ENCODE data around the gene ARHGAP8.
"Not testable (repeated sequence)": the region's sequence is repeated elsewhere in the genome, so short reads cannot be mapped to it uniquely, and the experiment has no call there.

Gene ARHGAP8

DNA sequence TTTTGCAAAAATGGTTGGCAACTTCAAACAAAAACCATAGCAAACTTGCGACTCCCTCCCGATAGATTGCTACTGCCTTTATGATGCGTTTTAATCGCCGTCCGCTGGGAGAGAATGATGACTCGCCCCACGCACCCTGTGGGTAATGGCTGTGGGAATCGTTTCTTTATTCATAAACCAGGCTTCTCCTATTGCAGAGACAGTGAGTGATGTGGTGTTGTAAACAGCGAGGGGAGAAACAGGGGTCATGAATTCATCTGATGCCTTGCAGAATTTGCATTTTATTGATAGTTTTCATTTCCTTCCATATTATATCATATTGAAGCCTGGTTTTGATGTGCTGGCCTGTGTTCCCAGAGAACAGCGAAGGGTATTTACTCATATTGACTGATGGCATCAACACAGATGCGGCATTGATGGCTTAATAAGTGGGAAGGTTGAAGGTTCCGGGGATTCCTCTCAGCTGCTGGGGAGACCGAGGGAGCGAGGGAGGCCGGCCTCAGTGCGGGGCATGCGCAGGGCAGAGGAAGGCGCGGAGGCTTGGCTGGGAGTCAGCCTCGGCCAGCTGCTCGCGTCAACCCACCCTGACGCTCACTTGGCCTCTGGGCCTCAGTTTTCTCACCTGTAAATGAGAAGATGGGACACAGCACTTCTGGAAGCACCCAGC is 41.3 kb downstream of the ARHGAP8 start:
- DNase-seq (ENCODE audit: low spot score in 2 of 2) (no peak), ATAC-seq (replicated peaks; ENCODE audit: extremely low read depth, poor library complexity, severe bottlenecking) (no peak)
- no peak overlapping the region for H3K27ac Mint-ChIP-seq (ENCODE audit: low read depth)
- peaks cover 7% of the 10 kb centered on the region for H3K27me3 Mint-ChIP-seq
- no peak overlapping the region for H3K4me3 Mint-ChIP-seq
- no peaks in the 10 kb centered on the region for H3K9me3 Mint-ChIP-seq
- no peaks in the 10 kb centered on the region for H3K4me1 Mint-ChIP-seq
- peaks cover 2% of the 10 kb centered on the region for H3K36me3 Mint-ChIP-seq (ENCODE audit: insufficient read depth)

GRCh38 chr22:44795701-44796630 is 43.6 kb downstream of the ARHGAP8 start:
- no peak overlapping the region for H3K27ac Mint-ChIP-seq (ENCODE audit: low read depth)
- H3K36me3 Mint-ChIP-seq (ENCODE audit: insufficient read depth), result peaks cover 2% of the 10 kb centered on the region
- ATAC-seq (replicated peaks; ENCODE audit: extremely low read depth, poor library complexity, severe bottlenecking), result no peak
- no peaks in the 10 kb centered on the region for H3K4me1 Mint-ChIP-seq
- no peaks in the 10 kb centered on the region for H3K9me3 Mint-ChIP-seq
- H3K27me3 Mint-ChIP-seq, result peaks cover 7% of the 10 kb centered on the region
- H3K4me3 Mint-ChIP-seq, result no peak overlapping the region
- DNase-seq (ENCODE audit: low spot score in 2 of 2), result no peak

GRCh38 chr22:44797181-44797725 is 44.9 kb downstream of the ARHGAP8 start:
- Mint-ChIP-seq H3K9me3 (no peaks in the 10 kb centered on the region), H3K27me3 (peaks cover 10% of the 10 kb centered on the region), H3K36me3 (ENCODE audit: insufficient read depth) (no peaks in the 10 kb centered on the region), H3K4me1 (no peaks in the 10 kb centered on the region), H3K4me3 (no peak overlapping the region), H3K27ac (ENCODE audit: low read depth) (no peak overlapping the region)
- no peak for ATAC-seq (replicated peaks; ENCODE audit: extremely low read depth, poor library complexity, severe bottlenecking)
- no peak for DNase-seq (ENCODE audit: low spot score in 2 of 2)

- H3K27me3 Mint-ChIP-seq, result peaks cover 26% of the 10 kb centered on the region
- H3K4me1 Mint-ChIP-seq, result no peaks in the 10 kb centered on the region
- ATAC-seq (replicated peaks; ENCODE audit: extremely low read depth, poor library complexity, severe bottlenecking), result no peak
- no peak for DNase-seq (ENCODE audit: low spot score in 2 of 2)
- no peak overlapping the region for H3K27ac Mint-ChIP-seq (ENCODE audit: low read depth)
- H3K9me3 Mint-ChIP-seq, result no peaks in the 10 kb centered on the region
- H3K4me3 Mint-ChIP-seq, result no peak overlapping the region
- no peaks in the 10 kb centered on the region for H3K36me3 Mint-ChIP-seq (ENCODE audit: insufficient read depth)
These were observed 46.9 kb downstream of the ARHGAP8 start for GRCh38 chr22:44799077-44799945.

GRCh38 chr22:44799946-44800634 is 47.7 kb downstream of the ARHGAP8 start:
- H3K9me3 Mint-ChIP-seq; DNase-seq (ENCODE audit: low spot score in 2 of 2); H3K36me3 Mint-ChIP-seq (ENCODE audit: insufficient read depth); ATAC-seq (replicated peaks; ENCODE audit: extremely low read depth, poor library complexity, severe bottlenecking); H3K4me1 Mint-ChIP-seq; H3K4me3 Mint-ChIP-seq: not testable (repeated sequence)
- peaks cover 33% of the 10 kb centered on the region for H3K27me3 Mint-ChIP-seq
- peak overlapping the region; percentile 59 for H3K27ac Mint-ChIP-seq (ENCODE audit: low read depth)

GRCh38 chr22:44801476-44801875 is 49.1 kb downstream of the ARHGAP8 start:
- H3K27me3 Mint-ChIP-seq, result peaks cover 34% of the 10 kb centered on the region
- H3K9me3 Mint-ChIP-seq, result no peaks in the 10 kb centered on the region
- DNase-seq (ENCODE audit: low spot score in 2 of 2) (no peak), ATAC-seq (replicated peaks; ENCODE audit: extremely low read depth, poor library complexity, severe bottlenecking) (no peak)
- no peak overlapping the region for H3K27ac Mint-ChIP-seq (ENCODE audit: low read depth)
- peaks cover 4% of the 10 kb centered on the region for H3K36me3 Mint-ChIP-seq (ENCODE audit: insufficient read depth)
- H3K4me3 Mint-ChIP-seq, result no peak overlapping the region
- H3K4me1 Mint-ChIP-seq, result no peaks in the 10 kb centered on the region

GRCh38 chr22:44802071-44802700 is 49.8 kb downstream of the ARHGAP8 start:
- no peaks in the 10 kb centered on the region for H3K4me1 Mint-ChIP-seq
- no peak overlapping the region for H3K27ac Mint-ChIP-seq (ENCODE audit: low read depth)
- H3K36me3 Mint-ChIP-seq (ENCODE audit: insufficient read depth), result peaks cover 4% of the 10 kb centered on the region
- H3K4me3 Mint-ChIP-seq, result no peak overlapping the region
- DNase-seq (ENCODE audit: low spot score in 2 of 2) (no peak), ATAC-seq (replicated peaks; ENCODE audit: extremely low read depth, poor library complexity, severe bottlenecking) (no peak)
- peaks cover 27% of the 10 kb centered on the region for H3K27me3 Mint-ChIP-seq
- no peaks in the 10 kb centered on the region for H3K9me3 Mint-ChIP-seq

DNA sequence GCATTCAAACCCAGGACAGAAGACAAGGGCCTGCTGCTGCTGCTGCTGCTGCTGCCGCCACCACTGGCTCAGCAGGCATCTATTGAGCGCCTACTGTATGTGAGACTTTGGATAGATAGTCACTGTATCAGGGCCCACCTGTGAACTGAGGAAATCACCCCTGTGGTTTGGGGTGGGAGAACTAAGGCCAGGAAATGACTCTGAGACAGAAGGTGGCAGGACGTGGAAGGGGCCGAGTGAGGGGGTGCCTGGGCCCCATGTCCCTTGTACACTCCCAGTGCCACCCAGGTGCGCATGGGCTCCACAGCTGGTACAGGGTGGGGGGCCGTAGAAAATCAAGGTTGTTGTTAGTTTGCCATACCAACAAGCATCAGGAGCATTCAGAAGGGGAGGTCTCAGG is 50.6 kb downstream of the ARHGAP8 start:
- Mint-ChIP-seq H3K27me3 (peaks cover 27% of the 10 kb centered on the region), H3K36me3 (ENCODE audit: insufficient read depth) (peaks cover 4% of the 10 kb centered on the region), H3K4me3 (no peak overlapping the region), H3K9me3 (no peaks in the 10 kb centered on the region), H3K4me1 (peaks cover under 1% of the 10 kb centered on the region), H3K27ac (ENCODE audit: low read depth) (peak overlapping the region; percentile 64)
- DNase-seq (ENCODE audit: low spot score in 2 of 2), result no peak
- no peak for ATAC-seq (replicated peaks; ENCODE audit: extremely low read depth, poor library complexity, severe bottlenecking)

DNA sequence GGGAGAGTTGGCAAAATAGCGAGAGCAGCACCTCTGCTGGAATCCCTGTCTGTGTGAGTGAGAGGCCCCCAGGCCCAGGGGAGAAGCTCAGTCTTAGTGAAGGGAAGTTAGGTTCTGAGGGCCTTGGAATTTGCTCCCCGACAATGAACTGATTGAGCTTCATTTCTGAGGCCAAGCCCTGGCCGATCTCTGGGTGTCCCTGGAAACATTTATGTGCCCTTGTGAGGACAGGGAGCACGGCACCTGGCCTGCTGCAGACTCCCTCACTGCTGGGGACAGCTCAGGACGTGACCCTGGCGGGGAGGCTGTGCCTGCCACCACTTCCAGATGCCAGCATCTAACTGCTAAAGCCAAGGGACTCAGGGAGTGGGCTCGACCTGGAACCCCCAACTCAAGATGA is 52.0 kb downstream of the ARHGAP8 start:
- Mint-ChIP-seq H3K27me3 (peaks cover 27% of the 10 kb centered on the region), H3K27ac (ENCODE audit: low read depth) (no peak overlapping the region), H3K36me3 (ENCODE audit: insufficient read depth) (peaks cover 5% of the 10 kb centered on the region), H3K4me3 (no peak overlapping the region), H3K9me3 (no peaks in the 10 kb centered on the region), H3K4me1 (peaks cover 5% of the 10 kb centered on the region)
- ATAC-seq (replicated peaks; ENCODE audit: extremely low read depth, poor library complexity, severe bottlenecking), result no peak
- no peak for DNase-seq (ENCODE audit: low spot score in 2 of 2)

GRCh38 chr22:44805711-44806110 is 53.3 kb downstream of the ARHGAP8 start:
- Mint-ChIP-seq H3K27me3 (peaks cover 27% of the 10 kb centered on the region), H3K4me1 (peaks cover 5% of the 10 kb centered on the region), H3K36me3 (ENCODE audit: insufficient read depth) (peaks cover 8% of the 10 kb centered on the region), H3K9me3 (no peaks in the 10 kb centered on the region), H3K27ac (ENCODE audit: low read depth) (no peak overlapping the region), H3K4me3 (no peak overlapping the region)
- ATAC-seq (replicated peaks; ENCODE audit: extremely low read depth, poor library complexity, severe bottlenecking) (no peak), DNase-seq (ENCODE audit: low spot score in 2 of 2) (no peak)

GRCh38 chr22:44807232-44807631 is 54.9 kb downstream of the ARHGAP8 start:
- DNase-seq (ENCODE audit: low spot score in 2 of 2) (no peak), ATAC-seq (replicated peaks; ENCODE audit: extremely low read depth, poor library complexity, severe bottlenecking) (no peak)
- peaks cover 11% of the 10 kb centered on the region for H3K36me3 Mint-ChIP-seq (ENCODE audit: insufficient read depth)
- H3K27me3 Mint-ChIP-seq, result peaks cover 24% of the 10 kb centered on the region
- peaks cover 5% of the 10 kb centered on the region for H3K4me1 Mint-ChIP-seq
- H3K4me3 Mint-ChIP-seq, result no peak overlapping the region
- no peak overlapping the region for H3K27ac Mint-ChIP-seq (ENCODE audit: low read depth)
- no peaks in the 10 kb centered on the region for H3K9me3 Mint-ChIP-seq

Measured in central memory CD8-positive, alpha-beta T cell (primary cell).